Spleen (tissue), 7 donors: ENCODE results near the gene IGHMBP2.

Experiments
- CTCF ChIP-seq, 11 experiments: fragments of 200-600 bp in 7 of 11; fragments of 450-650 bp in 4 of 11; sonication (generic) in 4 of 11; IDR thresholded peaks in 8 of 11; conservative IDR thresholded peaks in 3 of 11; 1 replicate in 7 of 11; 2 replicates in 4 of 11; pipeline versions ENCODE4 v1.4.0 to v1.8.0; 2016 to 2021; ENCODE audit warnings: antibody characterized with exemption in 11 of 11, inconsistent platforms in 4 of 11, mild to moderate bottlenecking in 1 of 11
- POLR2A ChIP-seq, 3 donors: fragments of 450-650 bp; IDR thresholded peaks; one replicate each; pipeline ENCODE4 v1.5.1; 2017; ENCODE audit warnings: antibody characterized with exemption in 3 of 3, mild to moderate bottlenecking in 1 of 3
- POLR2AphosphoS5 ChIP-seq, 3 donors: sonication (generic); formaldehyde crosslinking; IDR thresholded peaks; one replicate each; pipeline ENCODE4 v1.5.1; 2017; ENCODE audit warnings: antibody characterized with exemption in 3 of 3
- donor health status: DM: no; HTN: no; CAD: no; lungs with moderate emphysema.
- donor health status: DM: no; HTN: no; CAD: no.
- donor health status: DM: no; HTN: no; CAD: no.

DNA sequence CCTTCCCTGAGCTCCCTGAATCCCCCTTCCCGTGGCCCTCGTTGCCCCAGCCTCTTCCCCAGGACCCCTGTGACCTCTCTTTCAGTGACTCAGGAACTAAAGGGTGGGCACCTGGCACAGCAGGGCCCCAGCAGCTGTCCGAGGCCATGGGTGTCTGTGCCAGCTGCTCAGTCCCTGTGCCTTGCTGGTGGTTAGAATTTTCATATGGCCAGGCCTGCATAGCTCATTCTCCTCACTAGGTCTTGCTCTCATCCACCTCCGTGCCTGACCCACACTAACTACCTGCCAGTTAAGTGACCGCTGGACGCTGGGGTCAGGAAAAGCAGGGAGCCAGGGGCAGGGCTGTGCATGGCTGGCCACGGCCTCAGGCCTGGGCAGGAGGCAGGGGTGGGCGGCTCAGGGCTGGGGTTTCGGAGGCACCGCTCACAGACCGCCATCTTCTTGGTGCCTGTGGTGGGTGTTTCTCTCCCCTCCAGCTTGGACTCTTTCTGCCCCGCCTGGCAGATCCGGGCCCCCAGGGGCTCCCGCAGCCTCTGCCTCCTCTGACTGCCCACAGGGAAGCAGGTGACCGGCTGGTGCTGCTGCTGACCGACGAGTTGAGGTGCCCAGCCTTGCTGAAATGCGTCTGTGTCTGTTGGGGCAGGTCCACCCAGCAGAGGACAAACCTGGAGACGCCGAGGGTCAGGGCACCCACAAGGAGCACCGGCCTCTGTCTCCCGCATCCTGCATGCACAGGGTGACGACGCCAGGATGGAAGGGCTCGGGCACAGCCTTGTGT lies 56.8 kb downstream of the IGHMBP2 start:
- no peak for TF ChIP-seq CTCF (IDR thresholded peaks at IDR 0.05 in 8 of 11, conservative IDR thresholded peaks at IDR 0.05 in 3 of 11)
- no peak for TF ChIP-seq POLR2AphosphoS5 (IDR thresholded peaks at IDR 0.05)
- no peak for TF ChIP-seq POLR2A (IDR thresholded peaks at IDR 0.05)
